Left ventricle myocardium inferior (tissue), 1 donor: ENCODE measurements around the gene BCKDK. TPM values are rescaled to one million over a fixed set of nuclear protein-coding genes. Genes with fewer than 3 reads are reported as not detected.

ENCODE experiments used
- DNase-seq: peaks from one replicate; pipeline ENCODE4 v3.0.0-alpha.2; 2020
- H3K27ac ChIP-seq: fragments of 200-600 bp; replicated peaks from 2 replicates; pipeline ENCODE4 v1.8.0; 2021
- H3K27me3 ChIP-seq: fragments of 200-600 bp; 2 replicates; pipeline ENCODE4 v1.8.0; 2021; ENCODE audit warnings: low read depth
- H3K36me3 ChIP-seq: fragments of 200-600 bp; 2 replicates; pipeline ENCODE4 v1.8.0; 2021
- H3K4me1 ChIP-seq: fragments of 200-600 bp; 2 replicates; pipeline ENCODE4 v1.8.0; 2021
- H3K4me3 ChIP-seq: fragments of 200-600 bp; 2 replicates; pipeline ENCODE4 v1.8.0; 2021; ENCODE audit warnings: mild to moderate bottlenecking, moderate library complexity
- H3K9me3 ChIP-seq: fragments of 200-600 bp; replicated peaks from 2 replicates; pipeline ENCODE4 v1.8.0; 2021
- intact Hi-C: fragments of 100-400 bp; cut with micrococcal nuclease; formaldehyde crosslinking; loops from one replicate; pipeline ENCODE4 v1.11.0; 2022
- total RNA-seq: library from RNA; stranded (reverse); fragmentation: NEBNext Ultra II Directional; extraction: Animal tissue kit (Norgen Biotek cat#: 25700); gene quantifications from one replicate; pipeline ENCODE4 v1.2.1, GENCODE V29; 2021
- TF ChIP-seq, protein P1 (sequence below): fragments of 200-600 bp; IDR thresholded peaks from 2 replicates; pipeline ENCODE4 v1.8.0; 2021; ENCODE audit warnings: antibody characterized with exemption, mild to moderate bottlenecking, borderline replicate concordance
- donor health status: DM: no; HTN: yes; CAD: no; lungs with severe emphysema.

BCKDK gene
- total RNA-seq, 1 donor from 2014 or later, result 75.9 TPM

DNA sequence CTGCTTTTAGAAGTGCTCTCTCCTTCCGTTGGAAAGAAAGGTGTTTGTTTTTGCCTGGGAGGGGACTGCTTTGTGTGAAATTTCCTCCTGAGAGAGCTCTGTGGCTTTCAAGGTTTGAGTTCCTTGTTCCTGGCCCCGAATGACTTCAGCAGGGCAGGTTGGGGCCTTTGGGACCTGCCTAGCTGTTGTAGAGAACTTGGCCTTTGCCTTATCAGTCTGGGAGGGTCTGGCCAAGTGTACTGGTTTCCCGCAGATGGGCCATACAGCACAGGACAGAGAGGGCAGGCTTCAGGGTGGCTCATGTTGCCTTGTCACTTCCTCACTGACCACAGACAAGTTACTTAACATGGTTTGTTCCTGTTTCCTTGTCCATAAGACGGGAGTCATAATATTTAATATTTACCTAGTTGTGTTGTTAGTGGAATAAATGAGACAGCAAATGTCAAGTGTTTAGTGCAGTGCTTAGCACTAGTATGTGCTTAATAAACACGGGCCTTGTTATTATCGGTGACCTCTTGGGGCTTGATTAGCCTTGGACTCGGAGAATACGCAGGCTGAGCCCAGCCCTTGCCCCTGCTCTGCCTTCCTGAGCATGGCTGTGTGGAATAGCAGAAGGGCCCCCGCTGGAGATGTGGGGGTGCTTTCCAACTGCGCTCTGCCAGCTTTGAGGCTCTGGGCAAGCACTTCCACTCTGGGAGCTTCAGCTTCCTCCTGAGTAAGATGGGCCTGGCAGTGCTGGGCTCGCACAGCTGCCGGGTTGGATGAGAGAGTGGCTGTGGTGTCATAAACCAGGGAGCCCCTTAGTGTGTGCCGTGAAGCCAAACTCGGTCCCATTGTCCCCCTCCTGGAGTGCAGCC is 20.8 kb downstream of the BCKDK start:
- intact Hi-C loops, result no loop called here
- no peaks in the 10 kb centered on the region for H3K9me3 ChIP-seq
- peaks cover 75% of the 10 kb centered on the region for H3K36me3 ChIP-seq
- H3K4me3 ChIP-seq, result no peak overlapping the region
- DNase-seq, result peak; percentile 40
- H3K27me3 ChIP-seq, result no peaks in the 10 kb centered on the region
- TF ChIP-seq, protein P1, sequence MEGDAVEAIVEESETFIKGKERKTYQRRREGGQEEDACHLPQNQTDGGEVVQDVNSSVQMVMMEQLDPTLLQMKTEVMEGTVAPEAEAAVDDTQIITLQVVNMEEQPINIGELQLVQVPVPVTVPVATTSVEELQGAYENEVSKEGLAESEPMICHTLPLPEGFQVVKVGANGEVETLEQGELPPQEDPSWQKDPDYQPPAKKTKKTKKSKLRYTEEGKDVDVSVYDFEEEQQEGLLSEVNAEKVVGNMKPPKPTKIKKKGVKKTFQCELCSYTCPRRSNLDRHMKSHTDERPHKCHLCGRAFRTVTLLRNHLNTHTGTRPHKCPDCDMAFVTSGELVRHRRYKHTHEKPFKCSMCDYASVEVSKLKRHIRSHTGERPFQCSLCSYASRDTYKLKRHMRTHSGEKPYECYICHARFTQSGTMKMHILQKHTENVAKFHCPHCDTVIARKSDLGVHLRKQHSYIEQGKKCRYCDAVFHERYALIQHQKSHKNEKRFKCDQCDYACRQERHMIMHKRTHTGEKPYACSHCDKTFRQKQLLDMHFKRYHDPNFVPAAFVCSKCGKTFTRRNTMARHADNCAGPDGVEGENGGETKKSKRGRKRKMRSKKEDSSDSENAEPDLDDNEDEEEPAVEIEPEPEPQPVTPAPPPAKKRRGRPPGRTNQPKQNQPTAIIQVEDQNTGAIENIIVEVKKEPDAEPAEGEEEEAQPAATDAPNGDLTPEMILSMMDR, result no peak
- H3K27ac ChIP-seq, result peak overlapping the region; percentile 69
- H3K4me1 ChIP-seq, result peaks cover 25% of the 10 kb centered on the region

DNA sequence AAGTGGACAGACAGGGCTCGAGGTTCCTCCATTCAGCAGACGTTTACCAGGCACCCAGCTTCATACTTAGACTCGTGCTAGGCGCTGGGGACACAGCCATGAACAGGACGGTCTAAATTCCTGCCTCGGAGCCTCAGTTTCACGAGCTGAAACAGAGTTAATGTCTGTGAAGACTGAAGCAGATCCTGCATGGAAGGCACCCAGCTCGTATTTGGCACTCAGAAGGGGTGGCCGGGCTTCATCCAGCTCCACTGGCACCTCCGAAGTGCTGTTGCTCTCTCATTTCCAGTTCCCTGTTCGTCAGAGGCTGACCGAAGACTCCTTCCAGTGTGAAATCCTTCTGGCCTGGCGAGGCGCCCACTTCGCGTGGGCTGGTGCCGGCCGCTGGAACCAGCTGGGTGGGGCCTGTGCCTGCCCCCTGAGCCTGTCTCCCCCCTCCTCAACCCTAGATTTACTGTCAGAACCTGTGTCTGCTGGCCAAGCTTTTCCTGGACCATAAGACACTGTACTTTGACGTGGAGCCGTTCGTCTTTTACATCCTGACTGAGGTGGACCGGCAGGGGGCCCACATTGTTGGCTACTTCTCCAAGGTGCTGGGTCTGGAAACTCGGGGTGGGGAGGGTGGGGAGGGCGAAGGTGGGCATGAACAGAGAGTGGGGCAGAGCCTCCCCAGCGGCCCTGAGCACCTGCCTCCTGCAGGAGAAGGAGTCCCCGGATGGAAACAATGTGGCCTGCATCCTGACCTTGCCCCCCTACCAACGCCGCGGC is 21.6 kb downstream of the BCKDK start:
- H3K27ac ChIP-seq, result peak overlapping the region; percentile 69
- H3K4me1 ChIP-seq, result peaks cover 34% of the 10 kb centered on the region
- peak; percentile 58 for DNase-seq

DNA sequence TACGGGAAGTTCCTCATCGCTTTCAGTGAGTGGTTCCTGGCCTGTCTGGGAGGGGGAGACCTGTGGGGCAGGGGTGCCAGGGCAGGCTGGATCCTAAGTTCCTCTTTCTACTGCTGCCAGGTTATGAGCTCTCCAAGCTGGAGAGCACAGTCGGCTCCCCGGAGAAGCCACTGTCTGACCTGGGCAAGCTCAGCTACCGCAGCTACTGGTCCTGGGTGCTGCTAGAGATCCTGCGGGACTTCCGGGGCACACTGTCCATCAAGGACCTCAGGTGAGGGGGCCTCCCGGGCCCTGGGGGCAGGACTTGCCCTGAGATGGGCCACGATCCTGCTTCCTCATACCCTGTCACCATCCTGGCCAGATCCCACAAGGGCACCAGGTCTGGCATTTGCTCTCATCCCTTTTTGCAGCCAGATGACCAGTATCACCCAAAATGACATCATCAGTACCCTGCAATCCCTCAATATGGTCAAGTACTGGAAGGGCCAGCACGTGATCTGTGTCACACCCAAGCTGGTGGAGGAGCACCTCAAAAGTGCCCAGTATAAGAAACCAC is 22.2 kb downstream of the BCKDK start:
- Histone ChIP-seq H3K36me3 (peaks cover 62% of the 10 kb centered on the region), H3K27me3 (no peaks in the 10 kb centered on the region), H3K4me1 (peaks cover 40% of the 10 kb centered on the region), H3K9me3 (no peaks in the 10 kb centered on the region), H3K4me3 (no peak overlapping the region), H3K27ac (peak overlapping the region; percentile 69)
- no peak for DNase-seq
- intact Hi-C loops, result no loop called here
- TF ChIP-seq, protein P1, result no peak

More for the DNA sequence above, 21.6 kb downstream of the BCKDK start:
- Histone ChIP-seq H3K36me3 (peaks cover 67% of the 10 kb centered on the region), H3K9me3 (no peaks in the 10 kb centered on the region), H3K27me3 (no peaks in the 10 kb centered on the region), H3K4me3 (no peak overlapping the region)
- TF ChIP-seq, protein P1, result no peak
- intact Hi-C loops, result no loop called here

DNA sequence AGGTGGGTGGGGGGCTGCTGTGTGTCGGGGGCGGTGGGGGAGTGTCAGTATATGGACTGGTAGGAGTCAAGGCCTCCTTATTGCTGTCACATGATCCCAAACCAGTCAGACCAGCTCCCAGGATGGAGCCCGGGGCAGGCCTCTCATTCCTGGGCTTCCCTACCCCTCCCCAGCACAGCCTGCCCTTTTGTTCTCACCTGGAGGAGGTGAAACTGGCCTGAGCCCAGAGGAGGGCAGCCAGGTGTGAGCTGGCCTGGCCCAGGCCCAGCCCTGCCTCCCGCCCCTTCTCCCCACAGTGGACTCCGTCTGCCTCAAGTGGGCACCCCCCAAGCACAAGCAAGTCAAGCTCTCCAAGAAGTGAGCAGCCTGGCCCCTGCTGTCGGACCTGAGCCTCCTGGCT is 22.7 kb downstream of the BCKDK start:
- no peak overlapping the region for H3K27ac ChIP-seq
- H3K9me3 ChIP-seq, result no peaks in the 10 kb centered on the region
- intact Hi-C loops, result no loop called here
- no peaks in the 10 kb centered on the region for H3K27me3 ChIP-seq
- peaks cover 40% of the 10 kb centered on the region for H3K4me1 ChIP-seq
- TF ChIP-seq, protein P1, result no peak
- H3K36me3 ChIP-seq, result peaks cover 62% of the 10 kb centered on the region
- no peak overlapping the region for H3K4me3 ChIP-seq
- no peak for DNase-seq

DNA sequence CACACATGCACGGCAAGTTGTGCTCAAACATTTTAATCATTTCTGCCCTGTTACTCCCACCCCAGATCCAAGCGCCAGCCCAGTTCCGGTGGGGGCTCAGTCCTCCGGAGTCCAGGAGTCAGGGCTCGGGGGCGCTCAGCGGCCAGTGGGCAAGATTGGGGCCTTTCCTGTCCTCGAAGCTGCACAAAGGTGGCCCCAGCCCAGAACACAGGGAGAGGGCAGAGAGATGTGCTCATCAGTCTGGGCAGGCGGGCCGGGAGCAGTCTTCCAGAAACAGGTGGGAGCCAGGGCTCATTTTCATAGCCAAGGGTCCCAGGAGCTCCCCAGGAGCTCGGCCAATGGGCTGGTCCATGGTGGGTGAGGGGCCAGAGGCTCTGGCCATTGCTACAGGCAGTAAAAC is 23.2 kb downstream of the BCKDK start:
- intact Hi-C loops, result no loop called here
- H3K36me3 ChIP-seq, result peaks cover 62% of the 10 kb centered on the region
- TF ChIP-seq, protein P1, result no peak
- peaks cover 40% of the 10 kb centered on the region for H3K4me1 ChIP-seq
- no peak overlapping the region for H3K27ac ChIP-seq
- no peaks in the 10 kb centered on the region for H3K27me3 ChIP-seq
- H3K4me3 ChIP-seq, result no peak overlapping the region
- no peak for DNase-seq
- H3K9me3 ChIP-seq, result no peaks in the 10 kb centered on the region
